ENCODE results near the gene ZNF280C.
"Not testable (repeated sequence)": the region's sequence is repeated elsewhere in the genome, so short reads cannot be mapped to it uniquely, and the experiment has no call there.

The ZNF280C gene

GRCh38 chrX:130280901-130281300 is 12.2 kb upstream of the ZNF280C start:
- H3K4me1 Mint-ChIP-seq: peaks cover 5% of the 10 kb centered on the region
- CTCF ChIA-PET: no interaction called here
- no peak overlapping the region for H3K4me3 Mint-ChIP-seq
- DNase-seq: no peak
- H3K27me3 Mint-ChIP-seq: peaks cover 14% of the 10 kb centered on the region
- H3K27ac Mint-ChIP-seq: no peak overlapping the region
- no peaks in the 10 kb centered on the region for H3K36me3 Mint-ChIP-seq
- H3K9me3 Mint-ChIP-seq: no peaks in the 10 kb centered on the region

GRCh38 chrX:130272253-130272652 is 3.6 kb upstream of the ZNF280C start:
- H3K27ac Mint-ChIP-seq, H3K9me3 Mint-ChIP-seq, H3K4me3 Mint-ChIP-seq, DNase-seq, H3K36me3 Mint-ChIP-seq, CTCF ChIA-PET, H3K27me3 Mint-ChIP-seq: not testable (repeated sequence)
- peaks cover 11% of the 10 kb centered on the region for H3K4me1 Mint-ChIP-seq

GRCh38 chrX:130269391-130269790 is 692 bp upstream of the ZNF280C start:
- H3K27ac Mint-ChIP-seq, H3K4me3 Mint-ChIP-seq, H3K36me3 Mint-ChIP-seq, DNase-seq, H3K9me3 Mint-ChIP-seq, H3K27me3 Mint-ChIP-seq, CTCF ChIA-PET: not testable (repeated sequence)
- H3K4me1 Mint-ChIP-seq: peaks cover 29% of the 10 kb centered on the region

- H3K36me3 Mint-ChIP-seq: peaks cover 6% of the 10 kb centered on the region
- no peak for DNase-seq
- H3K4me3 Mint-ChIP-seq: peak overlapping the region; percentile 84
- H3K27me3 Mint-ChIP-seq: peaks cover 4% of the 10 kb centered on the region
- peaks cover 5% of the 10 kb centered on the region for H3K9me3 Mint-ChIP-seq
- CTCF ChIA-PET: no interaction called here
- peak overlapping the region; percentile 88 for H3K27ac Mint-ChIP-seq
- peaks cover 31% of the 10 kb centered on the region for H3K4me1 Mint-ChIP-seq
These were observed 697 bp downstream of the ZNF280C start for GRCh38 chrX:130267956-130268448.

GRCh38 chrX:130264573-130264972 is 4.1 kb downstream of the ZNF280C start:
- peaks cover 4% of the 10 kb centered on the region for H3K9me3 Mint-ChIP-seq
- no peak overlapping the region for H3K4me3 Mint-ChIP-seq
- H3K36me3 Mint-ChIP-seq: peaks cover 3% of the 10 kb centered on the region
- CTCF ChIA-PET: no interaction called here
- H3K27me3 Mint-ChIP-seq: no peaks in the 10 kb centered on the region
- peaks cover 30% of the 10 kb centered on the region for H3K4me1 Mint-ChIP-seq
- no peak overlapping the region for H3K27ac Mint-ChIP-seq
- DNase-seq: no peak

GRCh38 chrX:130263016-130263415 is 5.7 kb downstream of the ZNF280C start:
- CTCF ChIA-PET: no interaction called here
- no peaks in the 10 kb centered on the region for H3K36me3 Mint-ChIP-seq
- no peak overlapping the region for H3K27ac Mint-ChIP-seq
- H3K9me3 Mint-ChIP-seq: no peaks in the 10 kb centered on the region
- no peaks in the 10 kb centered on the region for H3K27me3 Mint-ChIP-seq
- DNase-seq: no peak
- H3K4me1 Mint-ChIP-seq: peaks cover 26% of the 10 kb centered on the region
- H3K4me3 Mint-ChIP-seq: no peak overlapping the region

- CTCF ChIA-PET: no interaction called here
- Mint-ChIP-seq H3K36me3 (no peaks in the 10 kb centered on the region), H3K27me3 (no peaks in the 10 kb centered on the region), H3K4me3 (no peak overlapping the region), H3K27ac (no peak overlapping the region), H3K4me1 (peaks cover 19% of the 10 kb centered on the region), H3K9me3 (no peaks in the 10 kb centered on the region)
- no peak for DNase-seq
These were observed 6.5 kb downstream of the ZNF280C start for GRCh38 chrX:130262231-130262630.

- Mint-ChIP-seq H3K4me3 (no peak overlapping the region), H3K4me1 (peaks cover 16% of the 10 kb centered on the region), H3K9me3 (no peaks in the 10 kb centered on the region), H3K27ac (no peak overlapping the region), H3K27me3 (no peaks in the 10 kb centered on the region), H3K36me3 (no peaks in the 10 kb centered on the region)
- CTCF ChIA-PET: no interaction called here
- no peak for DNase-seq
These were observed 7.3 kb downstream of the ZNF280C start for GRCh38 chrX:130261296-130261893.

- H3K27ac Mint-ChIP-seq: no peak overlapping the region
- CTCF ChIA-PET: no interaction called here
- H3K4me1 Mint-ChIP-seq: peaks cover 8% of the 10 kb centered on the region
- DNase-seq: no peak
- no peaks in the 10 kb centered on the region for H3K9me3 Mint-ChIP-seq
- H3K27me3 Mint-ChIP-seq: no peaks in the 10 kb centered on the region
- peaks cover 5% of the 10 kb centered on the region for H3K36me3 Mint-ChIP-seq
- no peak overlapping the region for H3K4me3 Mint-ChIP-seq
These were observed 8.4 kb downstream of the ZNF280C start for GRCh38 chrX:130260316-130260715.

GRCh38 chrX:130253916-130254315 is 14.8 kb downstream of the ZNF280C start:
- H3K36me3 Mint-ChIP-seq: peaks cover 18% of the 10 kb centered on the region

GRCh38 chrX:130251671-130252070 is 17.0 kb downstream of the ZNF280C start:
- Mint-ChIP-seq H3K9me3 (no peaks in the 10 kb centered on the region), H3K4me1 (peaks cover 19% of the 10 kb centered on the region), H3K36me3 (peaks cover 18% of the 10 kb centered on the region), H3K27ac (no peak overlapping the region), H3K4me3 (no peak overlapping the region), H3K27me3 (no peaks in the 10 kb centered on the region)
- no peak for DNase-seq
- CTCF ChIA-PET: no interaction called here

More at GRCh38 chrX:130253916-130254315, 14.8 kb downstream of the ZNF280C start:
- peaks cover 19% of the 10 kb centered on the region for H3K4me1 Mint-ChIP-seq
- H3K4me3 Mint-ChIP-seq: no peak overlapping the region
- CTCF ChIA-PET: no interaction called here
- H3K27ac Mint-ChIP-seq: no peak overlapping the region
- DNase-seq: no peak
- no peaks in the 10 kb centered on the region for H3K9me3 Mint-ChIP-seq
- no peaks in the 10 kb centered on the region for H3K27me3 Mint-ChIP-seq

GRCh38 chrX:130247996-130248395 is 20.7 kb downstream of the ZNF280C start:
- CTCF ChIA-PET: no interaction called here
- Mint-ChIP-seq H3K36me3 (peaks cover 8% of the 10 kb centered on the region), H3K4me1 (peaks cover 14% of the 10 kb centered on the region), H3K4me3 (no peak overlapping the region), H3K27me3 (no peaks in the 10 kb centered on the region), H3K9me3 (no peaks in the 10 kb centered on the region), H3K27ac (no peak overlapping the region)
- DNase-seq: no peak

- no peak overlapping the region for H3K4me3 Mint-ChIP-seq
- no peaks in the 10 kb centered on the region for H3K9me3 Mint-ChIP-seq
- DNase-seq: no peak
- no peaks in the 10 kb centered on the region for H3K27me3 Mint-ChIP-seq
- CTCF ChIA-PET: no interaction called here
- H3K4me1 Mint-ChIP-seq: peaks cover 14% of the 10 kb centered on the region
- H3K36me3 Mint-ChIP-seq: peaks cover 5% of the 10 kb centered on the region
- no peak overlapping the region for H3K27ac Mint-ChIP-seq
These were observed 22.6 kb downstream of the ZNF280C start for GRCh38 chrX:130246084-130246483.

- Mint-ChIP-seq H3K9me3 (no peaks in the 10 kb centered on the region), H3K4me3 (no peak overlapping the region), H3K27me3 (no peaks in the 10 kb centered on the region), H3K4me1 (peaks cover 11% of the 10 kb centered on the region), H3K27ac (no peak overlapping the region), H3K36me3 (peaks cover 5% of the 10 kb centered on the region)
- DNase-seq: no peak
- CTCF ChIA-PET: no interaction called here
These were observed 23.3 kb downstream of the ZNF280C start for GRCh38 chrX:130245441-130245840.

- peaks cover 24% of the 10 kb centered on the region for H3K36me3 Mint-ChIP-seq
- H3K9me3 Mint-ChIP-seq, H3K4me3 Mint-ChIP-seq, DNase-seq, H3K4me1 Mint-ChIP-seq, H3K27me3 Mint-ChIP-seq, CTCF ChIA-PET, H3K27ac Mint-ChIP-seq: not testable (repeated sequence)
These were observed 37.5 kb downstream of the ZNF280C start for GRCh38 chrX:130231184-130231583.

GRCh38 chrX:130228871-130229270 is 39.8 kb downstream of the ZNF280C start:
- CTCF ChIA-PET: interaction anchor here (0.6 kb wide), 1 partner anchor 304 kb away, joined by 3 read pairs; no protein-coding TSS in a partner anchor
- Mint-ChIP-seq H3K27me3 (no peaks in the 10 kb centered on the region), H3K27ac (no peak overlapping the region), H3K4me1 (no peaks in the 10 kb centered on the region), H3K9me3 (no peaks in the 10 kb centered on the region), H3K36me3 (peaks cover 23% of the 10 kb centered on the region), H3K4me3 (no peak overlapping the region)
- DNase-seq: no peak

All from activated naive CD4-positive, alpha-beta T cell treated with anti-CD3 and anti-CD28 coated beads, Interleukin-2, amount 10 ng/mL, durations not matched to agents 7 days and 5 days (primary cell).